GM12872 (cell line): ENCODE data around the gene SAP30BP.

ENCODE experiments used
- TF ChIP-seq, protein P1 (sequence below): IDR thresholded peaks from 3 replicates; pipeline ENCODE4 v1.5.1; 2011; ENCODE audit warnings: low read depth, mild to moderate bottlenecking, low read length, moderate library complexity; ENCODE audit not compliant: insufficient read depth

The SAP30BP gene

DNA sequence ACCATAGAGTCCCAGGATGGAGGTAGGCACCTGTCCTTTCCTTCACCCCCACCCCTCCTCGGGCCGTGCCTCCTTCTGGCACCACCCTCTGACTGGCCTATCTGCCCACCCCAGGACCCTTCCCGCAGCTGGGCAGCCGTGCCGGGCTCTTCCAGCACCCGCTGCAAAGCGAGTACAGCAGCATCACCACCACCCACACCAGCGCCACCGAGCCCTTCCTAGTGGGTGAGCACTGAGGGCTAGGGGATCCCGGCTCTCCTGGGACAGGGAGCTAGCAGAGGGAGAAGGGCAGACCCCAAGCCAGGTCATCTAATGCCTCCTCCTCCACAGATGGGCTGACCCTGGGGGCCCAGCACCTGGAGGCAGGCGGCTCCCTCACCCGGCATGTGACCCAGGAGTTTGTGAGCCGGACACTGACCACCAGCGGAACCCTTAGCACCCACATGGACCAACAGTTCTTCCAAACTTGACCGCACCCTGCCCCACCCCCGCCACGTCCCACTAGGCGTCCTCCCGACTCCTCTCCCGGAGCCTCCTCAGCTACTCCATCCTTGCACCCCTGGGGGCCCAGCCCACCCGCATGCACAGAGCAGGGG, 90.0 kb downstream of the SAP30BP start:
- TF ChIP-seq, protein P1, sequence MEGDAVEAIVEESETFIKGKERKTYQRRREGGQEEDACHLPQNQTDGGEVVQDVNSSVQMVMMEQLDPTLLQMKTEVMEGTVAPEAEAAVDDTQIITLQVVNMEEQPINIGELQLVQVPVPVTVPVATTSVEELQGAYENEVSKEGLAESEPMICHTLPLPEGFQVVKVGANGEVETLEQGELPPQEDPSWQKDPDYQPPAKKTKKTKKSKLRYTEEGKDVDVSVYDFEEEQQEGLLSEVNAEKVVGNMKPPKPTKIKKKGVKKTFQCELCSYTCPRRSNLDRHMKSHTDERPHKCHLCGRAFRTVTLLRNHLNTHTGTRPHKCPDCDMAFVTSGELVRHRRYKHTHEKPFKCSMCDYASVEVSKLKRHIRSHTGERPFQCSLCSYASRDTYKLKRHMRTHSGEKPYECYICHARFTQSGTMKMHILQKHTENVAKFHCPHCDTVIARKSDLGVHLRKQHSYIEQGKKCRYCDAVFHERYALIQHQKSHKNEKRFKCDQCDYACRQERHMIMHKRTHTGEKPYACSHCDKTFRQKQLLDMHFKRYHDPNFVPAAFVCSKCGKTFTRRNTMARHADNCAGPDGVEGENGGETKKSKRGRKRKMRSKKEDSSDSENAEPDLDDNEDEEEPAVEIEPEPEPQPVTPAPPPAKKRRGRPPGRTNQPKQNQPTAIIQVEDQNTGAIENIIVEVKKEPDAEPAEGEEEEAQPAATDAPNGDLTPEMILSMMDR = no peak
